GM18505 (cell line): ENCODE results near the gene VASN.
"Not testable (repeated sequence)": the region's sequence is repeated elsewhere in the genome, so short reads cannot be mapped to it uniquely, and the experiment has no call there.

Experiments used
- ATAC-seq: cut with Tn5 transposase; IDR thresholded peaks from one replicate; pipeline ENCODE4 v1.9.1; 2021; ENCODE audit not compliant: unreplicated experiment
- POLR2A ChIP-seq: IDR thresholded peaks from 4 replicates; pipeline ENCODE4 v1.6.1; 2011; ENCODE audit warnings: borderline replicate concordance; ENCODE audit not compliant: insufficient read depth, insufficient read length; ENCODE audit errors: extremely low read depth

VASN gene

GRCh38 chr16:4342866-4343744, 28.5 kb upstream of the VASN start:
- no peak for ATAC-seq
- no peak for TF ChIP-seq POLR2A

DNA sequence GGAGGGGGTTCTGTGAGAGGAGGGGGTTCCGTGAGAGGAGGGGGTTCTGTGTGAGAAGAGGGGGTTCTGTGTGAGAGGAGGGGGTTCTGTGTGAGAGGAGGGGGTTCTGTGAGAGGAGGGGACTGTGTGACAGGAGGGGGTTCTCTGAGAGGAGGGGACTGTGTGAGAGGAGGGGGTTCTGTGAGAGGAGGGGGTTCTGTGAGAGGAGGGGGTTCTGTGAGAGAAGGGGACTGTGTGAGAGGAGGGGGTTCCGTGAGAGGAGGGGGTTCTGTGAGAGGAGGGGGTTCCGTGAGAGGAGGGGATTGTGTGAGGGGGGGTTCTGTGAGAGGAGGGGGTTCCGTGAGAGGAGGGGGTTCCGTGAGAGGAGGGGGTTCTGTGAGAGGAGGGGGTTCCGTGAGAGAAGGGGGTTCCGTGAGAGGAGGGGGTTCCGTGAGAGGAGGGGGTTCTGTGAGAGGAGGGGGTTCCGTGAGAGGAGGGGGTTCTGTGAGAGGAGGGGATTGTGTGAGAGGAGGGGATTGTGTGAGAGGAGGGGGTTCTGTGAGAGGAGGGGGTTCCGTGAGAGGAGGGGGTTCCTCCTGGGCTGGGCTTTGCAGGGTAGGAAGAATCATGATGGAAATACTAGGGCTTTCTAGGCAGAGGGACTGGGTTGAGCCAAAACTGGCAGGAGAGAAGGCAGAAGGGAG, 27.2 kb upstream of the VASN start:
- ATAC-seq: not testable (repeated sequence)

GRCh38 chr16:4344983-4345835, 26.4 kb upstream of the VASN start:
- no peak for TF ChIP-seq POLR2A
- ATAC-seq: no peak

- ATAC-seq: no peak
- no peak for TF ChIP-seq POLR2A
Measured at GRCh38 chr16:4345836-4346781, 25.5 kb upstream of the VASN start.

DNA sequence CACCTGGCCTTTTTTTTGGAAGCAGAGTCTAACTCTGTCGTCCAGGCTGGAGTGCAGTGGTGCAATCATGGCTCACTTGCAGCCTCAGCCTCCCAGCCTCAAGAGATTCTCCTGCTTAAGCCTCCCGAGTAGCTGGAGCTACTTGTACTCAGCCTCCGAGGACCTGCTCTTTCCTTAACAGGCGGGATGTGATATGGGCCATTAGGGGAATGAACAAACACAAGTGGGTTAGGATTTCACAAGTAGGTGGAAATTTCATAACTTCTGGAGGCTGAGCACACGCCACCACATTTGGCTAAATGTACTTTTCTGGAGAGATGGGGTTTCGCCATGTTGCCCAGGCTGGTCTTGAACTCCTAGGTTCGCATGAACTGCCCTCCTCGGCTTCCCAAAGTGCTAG, 24.6 kb upstream of the VASN start:
- ATAC-seq: no peak

GRCh38 chr16:4347765-4348509, 23.7 kb upstream of the VASN start:
- ATAC-seq: no peak
- TF ChIP-seq POLR2A: no peak

More for the DNA sequence above, 24.6 kb upstream of the VASN start:
- no peak for TF ChIP-seq POLR2A

- ATAC-seq: no peak
- TF ChIP-seq POLR2A: no peak
Measured at GRCh38 chr16:4349332-4349731, 22.3 kb upstream of the VASN start.

DNA sequence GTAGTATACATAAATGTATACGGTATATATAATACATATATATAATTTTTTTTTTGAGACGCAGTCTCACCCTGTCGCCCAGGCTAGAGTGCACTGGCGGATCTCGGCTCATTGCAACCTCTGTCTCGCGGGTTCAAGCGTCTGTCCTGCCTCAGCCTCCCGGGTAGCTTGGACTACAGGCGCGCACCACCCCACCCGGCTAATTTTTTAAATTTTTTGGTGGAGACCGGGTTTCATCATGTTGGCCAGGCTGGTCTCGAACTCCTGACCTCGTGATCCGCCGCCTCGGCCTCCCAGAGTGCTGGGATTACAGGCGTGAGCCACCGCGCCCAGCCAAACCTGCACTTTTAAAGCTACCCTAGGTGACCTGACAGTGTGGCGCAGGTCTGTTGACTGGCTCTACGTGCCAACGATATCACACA, 21.3 kb upstream of the VASN start:
- no peak for TF ChIP-seq POLR2A
- ATAC-seq: no peak

DNA sequence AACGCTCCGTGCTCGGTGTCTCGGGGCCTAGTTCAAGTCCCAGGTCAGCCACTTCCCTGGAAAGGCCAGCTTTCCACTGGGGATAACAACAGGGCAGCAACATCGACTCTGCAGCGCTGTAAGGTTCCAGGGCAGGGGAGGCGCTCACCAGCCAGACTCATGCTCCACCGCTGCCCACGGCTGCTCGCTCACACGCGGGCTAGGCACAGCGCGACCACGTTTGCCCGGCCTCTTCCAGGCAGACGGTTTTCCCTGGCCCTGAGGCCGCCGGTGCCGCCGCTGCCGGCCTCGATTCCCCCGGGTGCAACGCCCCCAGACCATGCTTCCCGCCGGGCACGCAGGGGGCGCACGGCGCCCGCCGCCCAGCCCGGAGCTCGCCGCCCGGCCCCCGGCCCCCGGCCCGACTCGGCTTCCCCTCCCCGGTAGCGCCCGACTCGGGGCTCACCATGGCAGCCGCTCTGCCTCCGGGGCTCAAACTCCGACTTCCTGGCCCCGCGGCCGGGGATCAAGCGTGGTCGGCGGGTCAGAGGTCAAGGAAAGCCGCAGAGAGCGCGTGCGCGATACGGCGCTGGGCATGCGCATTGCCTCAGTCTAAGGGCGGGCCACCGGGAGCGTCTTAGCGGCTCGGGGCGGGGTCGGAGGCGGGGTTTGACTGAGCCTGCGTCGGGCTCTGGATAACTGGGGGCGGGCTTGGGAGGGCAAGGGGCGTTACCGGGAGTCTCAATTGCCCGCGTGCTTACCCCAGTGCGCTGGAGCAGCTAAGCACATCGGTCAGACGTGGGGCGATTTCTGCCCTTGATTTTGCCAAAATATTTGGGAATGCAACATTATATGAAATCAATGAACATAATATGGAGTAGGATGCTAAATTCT, 20.6 kb upstream of the VASN start, which contains the start of gene PAM16:
Gene PAM16, minus strand, starts transcription at position 535 of the 873 bp plus-strand sequence. Its CDS starts 87 bp downstream, at position 448.
- peak; percentile 90 for ATAC-seq
- TF ChIP-seq POLR2A: peak; percentile 83

GRCh38 chr16:4351880-4352279, 19.8 kb upstream of the VASN start:
- TF ChIP-seq POLR2A: no peak

GRCh38 chr16:4352843-4353242, 18.8 kb upstream of the VASN start:
- no peak for TF ChIP-seq POLR2A
- ATAC-seq: no peak

More at GRCh38 chr16:4351880-4352279, 19.8 kb upstream of the VASN start:
- no peak for ATAC-seq
